ENCODE data around the gene BCKDK. TPM values are rescaled to one million over a fixed set of nuclear protein-coding genes. Genes with fewer than 3 reads are reported as not detected.
A peak's percentile ranks its signal among the peaks of the same experiment; 100 is the strongest.

The BCKDK gene
- total RNA-seq, 1 experiment from 2014 or later: 57.0 TPM

- Histone ChIP-seq H3K9me3 (ENCODE audit: control insufficient read depth, low read depth, low read length) (no peaks in the 10 kb centered on the region), H4K8ac (replicated peaks; ENCODE audit: insufficient read length, low read depth, low read length) (no peak overlapping the region), H3K4me2 (ENCODE audit: insufficient read depth, insufficient read length, low read length) (no peak overlapping the region), H3K79me2 (ENCODE audit: insufficient read depth, low read length) (no peaks in the 10 kb centered on the region), H3K4me1 (ENCODE audit: insufficient read depth, low read length) (no peaks in the 10 kb centered on the region), H3K14ac (ENCODE audit: insufficient read depth, low read length) (no peak overlapping the region), H4K20me1 (ENCODE audit: control insufficient read depth, insufficient read depth, insufficient read length) (no peaks in the 10 kb centered on the region), H4K5ac (ENCODE audit: insufficient read length, low read depth, low read length) (no peak overlapping the region), H2AFZ (ENCODE audit: low read length) (no peak overlapping the region), H2AK5ac (ENCODE audit: insufficient read length, low read length) (no peak overlapping the region), H2BK120ac (ENCODE audit: low read depth, low read length, poor library complexity, severe bottlenecking) (no peak overlapping the region), H3K4ac (ENCODE audit: low read depth, low read length) (no peak overlapping the region), H3K79me1 (ENCODE audit: insufficient read depth, low read depth, low read length, poor library complexity, severe bottlenecking) (peaks cover under 1% of the 10 kb centered on the region), H2BK5ac (ENCODE audit: insufficient read length, low read length) (no peak overlapping the region), H2BK20ac (ENCODE audit: low read depth, low read length, poor library complexity, severe bottlenecking) (no peak overlapping the region), H3K23ac (ENCODE audit: insufficient read length, low read depth, low read length) (no peak overlapping the region), H2BK15ac (ENCODE audit: low read depth, low read length) (no peak overlapping the region), H3K18ac (ENCODE audit: insufficient read length, low read depth, low read length) (no peak overlapping the region), H2BK12ac (ENCODE audit: insufficient read length, low read depth, low read length) (no peak overlapping the region), H3K27me3 (ENCODE audit: insufficient read depth, low read length) (no peaks in the 10 kb centered on the region), H3K9ac (ENCODE audit: extremely low read depth, insufficient read length, low read length) (no peak overlapping the region), H3K23me2 (ENCODE audit: insufficient read length, low read depth, low read length, poor library complexity, severe bottlenecking) (no peaks in the 10 kb centered on the region), H4K91ac (ENCODE audit: insufficient read length, low read depth, low read length) (no peak overlapping the region), H3T11ph (ENCODE audit: low read length) (no peak overlapping the region), H3K56ac (ENCODE audit: insufficient read length, low read depth, low read length) (no peak overlapping the region), H3K27ac (ENCODE audit: insufficient read length, low read depth, low read length) (no peak overlapping the region)
- no CpG with 5 or more reads among the region's 18 CpGs for WGBS (ENCODE audit: extremely low coverage, insufficient read length, low lambda C conversion rate)
- peaks cover 6 to 28% (median 26%) of the 10 kb centered on the region in 3 experiments; a peak in 6 of 7 replicates for H3K36me3 Mint-ChIP-seq (ENCODE audit: insufficient read depth in 1 of 3, low read depth in 3 of 3)
- TF ChIP-seq CTCF (conservative IDR thresholded peaks at IDR 0.05): no peak
- H3K27ac Mint-ChIP-seq: peak overlapping the region in 1 of 3 experiments; percentile 92; a peak in 3 of 7 replicates
- no peaks in the 10 kb centered on the region for H3K27me3 Mint-ChIP-seq (ENCODE audit: low read depth)
- peak overlapping the region in 1 of 2 experiments; percentile 47; a peak in 1 of 5 replicates for H3K4me3 Mint-ChIP-seq
- peaks cover 0 to 3% of the 10 kb centered on the region in 2 experiments; a peak in 1 of 4 replicates for H3K4me1 Mint-ChIP-seq
- peak; percentile 26 for DNase-seq
- H3K9me3 Mint-ChIP-seq: no peaks in the 10 kb centered on the region
Measured at GRCh38 chr16:31085873-31086628, 22.1 kb upstream of the BCKDK start.

Measured in H9 (cell line).